OCI-LY1 (cell line): ENCODE data around the gene TTLL11.

Source experiments
- H2AFZ ChIP-seq: fragments of 200-600 bp; sonication (generic), shearing (Covaris generic); 2 replicates; pipeline ENCODE4 v1.6.0; 2014; ENCODE audit warnings: antibody characterized with exemption, mild to moderate bottlenecking, low read length
- H3F3A ChIP-seq: fragments of 200-600 bp; sonication (generic), shearing (Covaris generic); 2 replicates; pipeline ENCODE4 v1.6.0; 2014; ENCODE audit warnings: mild to moderate bottlenecking, antibody characterized with exemption, low read length, moderate library complexity; ENCODE audit not compliant: insufficient read depth
- H3K27ac ChIP-seq: fragments of 200-600 bp; sonication (generic); 2 replicates; pipeline ENCODE4 v1.5.1; 2014; ENCODE audit warnings: low read length, mixed run types, mild to moderate bottlenecking, low read depth; ENCODE audit not compliant: poor library complexity, severe bottlenecking
- H3K27me3 ChIP-seq: fragments of 200-600 bp; sonication (generic); 2 replicates; pipeline ENCODE4 v1.6.0; 2014; ENCODE audit warnings: antibody characterized with exemption, mild to moderate bottlenecking, low read length, moderate library complexity; ENCODE audit not compliant: insufficient read depth
- H3K36me3 ChIP-seq: fragments of 200-600 bp; sonication (generic); 2 replicates; pipeline ENCODE4 v1.6.1; 2014; ENCODE audit warnings: mild to moderate bottlenecking, antibody characterized with exemption, low read length, moderate library complexity, mixed read lengths; ENCODE audit not compliant: insufficient read depth
- H3K4me1 ChIP-seq: fragments of 200-600 bp; sonication (generic); 2 replicates; pipeline ENCODE4 v1.5.1; 2014; ENCODE audit warnings: mild to moderate bottlenecking, low read length, moderate library complexity; ENCODE audit not compliant: insufficient read depth, severe bottlenecking
- H3K4me2 ChIP-seq: fragments of 200-600 bp; sonication (generic), shearing (Covaris generic); 2 replicates; pipeline ENCODE4 v1.6.1; 2014; ENCODE audit warnings: low read length
- H3K4me3 ChIP-seq: fragments of 200-600 bp; sonication (generic); 2 replicates; pipeline ENCODE4 v1.5.1; 2014; ENCODE audit warnings: low read length, low read depth, mild to moderate bottlenecking, mixed read lengths; ENCODE audit not compliant: poor library complexity, severe bottlenecking
- H3K79me2 ChIP-seq: fragments of 200-600 bp; shearing (Covaris generic); 2 replicates; pipeline ENCODE4 v1.6.1; 2016; ENCODE audit warnings: mixed run types, low read length, mixed read lengths; ENCODE audit not compliant: insufficient read depth
- H3K9ac ChIP-seq: fragments of 200-600 bp; sonication (generic), shearing (Covaris generic); 2 replicates; pipeline ENCODE4 v1.6.1; 2014; ENCODE audit warnings: mild to moderate bottlenecking, low read length, mixed read lengths
- H3K9me2 ChIP-seq: fragments of 200-600 bp; sonication (generic), shearing (Covaris generic); 2 replicates; pipeline ENCODE4 v1.6.1; 2014; ENCODE audit warnings: low read depth, mild to moderate bottlenecking, low read length, mixed read lengths
- H3K9me3 ChIP-seq: fragments of 200-600 bp; shearing (Covaris generic); 2 replicates; pipeline ENCODE4 v1.6.1; 2014; ENCODE audit warnings: low read length, mixed read lengths
- H4K20me1 ChIP-seq: fragments of 200-600 bp; sonication (generic), shearing (Covaris generic); 2 replicates; pipeline ENCODE4 v1.6.0; 2016; ENCODE audit warnings: mild to moderate bottlenecking, low read length; ENCODE audit not compliant: insufficient read depth
- CTCF ChIP-seq: fragments of 200-600 bp; sonication (generic), shearing (Covaris generic); IDR thresholded peaks from 2 replicates; pipeline ENCODE4 v1.5.1; 2017; ENCODE audit warnings: mild to moderate bottlenecking, antibody characterized with exemption, low read length, moderate library complexity, mixed read lengths
- EZH2 ChIP-seq: fragments of 200-600 bp; sonication (generic), shearing (Covaris generic); IDR thresholded peaks from 2 replicates; pipeline ENCODE4 v1.8.0; 2017; ENCODE audit warnings: borderline replicate concordance, mixed run types, mild to moderate bottlenecking, antibody characterized with exemption, low read length, moderate library complexity, mixed read lengths

TTLL11 gene

DNA sequence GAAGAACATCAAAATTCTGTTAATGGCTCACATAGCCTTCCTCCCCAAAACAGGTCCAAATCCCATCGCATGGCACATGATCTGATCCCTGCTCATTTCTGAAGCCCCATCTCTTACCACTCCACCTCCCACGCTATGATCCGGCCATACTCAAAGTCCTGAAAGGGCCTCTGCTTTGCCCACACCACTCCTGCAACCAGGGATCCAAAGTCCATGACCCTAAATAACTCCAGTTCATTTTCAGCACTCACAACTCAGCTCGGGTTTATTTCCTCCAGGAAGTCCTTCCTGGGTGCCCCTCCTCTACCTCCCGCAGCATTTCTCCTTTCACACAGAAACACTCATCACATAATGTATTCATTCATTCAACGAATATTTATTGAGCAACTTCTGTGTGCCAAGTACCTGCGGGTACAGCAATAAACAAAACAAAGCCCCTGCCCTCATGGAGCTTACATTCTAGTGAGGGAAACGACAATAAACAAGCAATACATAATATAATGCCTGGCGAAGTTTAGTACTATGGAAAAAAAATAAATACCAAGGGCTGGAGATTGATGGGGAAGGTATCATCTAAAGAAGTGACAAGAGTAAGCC lies 2.7 kb downstream of the TTLL11 start:
- no peak overlapping the region for H3K27ac ChIP-seq
- no peak overlapping the region for H3K4me2 ChIP-seq
- no peak overlapping the region for H2AFZ ChIP-seq
- H3K27me3 ChIP-seq: no peaks in the 10 kb centered on the region
- H3K4me3 ChIP-seq: no peak overlapping the region
- H3K79me2 ChIP-seq: no peaks in the 10 kb centered on the region
- H4K20me1 ChIP-seq: no peaks in the 10 kb centered on the region
- TF ChIP-seq EZH2 (no peak), CTCF (no peak)
- H3K4me1 ChIP-seq: peaks cover 16% of the 10 kb centered on the region
- H3K9me3 ChIP-seq: no peaks in the 10 kb centered on the region
- no peaks in the 10 kb centered on the region for H3K36me3 ChIP-seq
- no peaks in the 10 kb centered on the region for H3F3A ChIP-seq
- H3K9me2 ChIP-seq: no peaks in the 10 kb centered on the region
- no peak overlapping the region for H3K9ac ChIP-seq

DNA sequence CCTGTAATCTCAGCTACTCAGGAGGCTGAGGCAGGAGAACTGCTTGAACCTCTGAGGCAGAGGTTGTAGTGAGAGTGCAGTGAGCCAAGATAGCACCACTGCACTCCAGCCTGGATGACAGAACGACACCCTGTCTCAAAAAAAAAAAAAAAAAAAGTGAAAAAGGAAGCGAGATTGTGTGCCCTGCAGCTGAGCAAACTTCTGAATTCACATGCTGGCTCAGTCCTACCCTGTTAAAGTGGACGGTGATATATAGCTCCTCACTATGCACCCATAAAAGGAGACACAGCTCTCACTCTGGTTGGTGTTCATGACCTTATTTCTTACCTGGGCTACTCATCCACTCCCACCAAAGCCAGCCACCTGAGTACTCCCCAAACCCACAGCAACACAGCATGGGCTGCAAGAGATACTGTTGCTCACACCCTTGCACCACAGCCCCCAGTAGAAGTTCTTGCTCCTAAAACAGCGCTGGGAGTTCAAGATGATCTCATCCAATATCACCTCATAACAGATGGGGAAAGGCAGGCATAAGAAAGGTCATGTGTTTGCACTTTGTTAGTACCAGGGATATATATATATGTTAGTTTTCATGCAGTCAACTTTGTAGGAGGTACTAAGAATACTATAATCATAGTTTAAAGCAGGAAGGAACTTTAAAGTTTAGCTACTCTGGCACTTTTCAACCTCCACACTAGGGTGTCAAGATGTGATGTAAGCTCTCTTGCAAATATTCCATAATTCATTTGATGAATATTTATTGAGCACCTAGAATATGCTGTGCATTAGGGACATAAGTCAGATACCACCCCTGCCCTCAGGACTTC lies 4.0 kb downstream of the TTLL11 start:
- Histone ChIP-seq H3K79me2 (no peaks in the 10 kb centered on the region), H3K27me3 (no peaks in the 10 kb centered on the region), H3K9ac (no peak overlapping the region), H3K9me2 (no peaks in the 10 kb centered on the region), H3K4me1 (peaks cover 16% of the 10 kb centered on the region), H3K27ac (no peak overlapping the region), H4K20me1 (no peaks in the 10 kb centered on the region), H3K4me3 (no peak overlapping the region), H3K4me2 (no peak overlapping the region), H3K9me3 (no peaks in the 10 kb centered on the region), H3F3A (no peaks in the 10 kb centered on the region), H2AFZ (no peak overlapping the region), H3K36me3 (no peaks in the 10 kb centered on the region)
- TF ChIP-seq EZH2 (no peak), CTCF (no peak)

DNA sequence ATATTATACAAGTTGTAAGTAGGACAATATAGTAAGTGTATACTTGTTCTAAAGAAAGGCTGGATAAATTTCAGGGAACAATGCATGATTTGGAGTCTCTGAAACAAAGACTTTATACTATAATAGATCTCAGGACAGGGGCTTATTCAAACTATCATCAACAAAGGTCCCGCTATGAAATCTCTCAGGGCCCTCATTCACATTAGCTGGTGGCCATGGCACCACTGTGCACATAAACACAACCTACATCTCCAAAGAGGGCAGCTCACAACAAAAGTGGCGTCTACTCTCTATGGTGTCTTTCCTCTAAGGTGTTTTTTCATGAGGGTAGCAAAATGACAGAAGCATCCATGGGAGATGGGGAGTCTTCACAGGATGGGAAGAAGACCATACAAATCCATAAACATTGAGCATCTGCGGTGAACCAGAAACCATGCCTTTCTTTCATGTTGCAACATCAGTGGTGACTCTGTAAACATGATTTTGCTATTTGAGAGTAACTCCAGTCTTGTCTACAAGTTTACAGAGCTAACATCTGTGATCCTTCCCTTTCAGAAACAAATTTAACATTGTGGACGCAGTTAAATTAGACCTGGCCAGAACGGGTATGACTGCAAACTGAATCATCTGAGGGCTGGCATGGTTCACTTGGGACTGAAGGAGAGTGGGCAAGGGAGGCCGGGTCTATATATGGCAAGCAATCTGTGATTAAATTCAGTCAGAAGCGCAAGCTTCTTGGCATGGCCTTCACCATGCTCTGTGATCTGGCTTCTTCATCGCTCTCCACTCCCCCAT lies 5.5 kb downstream of the TTLL11 start:
- Histone ChIP-seq H3F3A (no peaks in the 10 kb centered on the region), H4K20me1 (no peaks in the 10 kb centered on the region), H3K4me1 (peaks cover 12% of the 10 kb centered on the region), H3K9me3 (no peaks in the 10 kb centered on the region), H3K27ac (no peak overlapping the region), H3K79me2 (no peaks in the 10 kb centered on the region), H3K36me3 (no peaks in the 10 kb centered on the region), H3K9me2 (no peaks in the 10 kb centered on the region), H3K9ac (no peak overlapping the region), H2AFZ (no peak overlapping the region), H3K27me3 (no peaks in the 10 kb centered on the region), H3K4me2 (no peak overlapping the region), H3K4me3 (no peak overlapping the region)
- TF ChIP-seq CTCF: no peak
- TF ChIP-seq EZH2: no peak
